ENCODE measurements around the gene WNT16.

DNA sequence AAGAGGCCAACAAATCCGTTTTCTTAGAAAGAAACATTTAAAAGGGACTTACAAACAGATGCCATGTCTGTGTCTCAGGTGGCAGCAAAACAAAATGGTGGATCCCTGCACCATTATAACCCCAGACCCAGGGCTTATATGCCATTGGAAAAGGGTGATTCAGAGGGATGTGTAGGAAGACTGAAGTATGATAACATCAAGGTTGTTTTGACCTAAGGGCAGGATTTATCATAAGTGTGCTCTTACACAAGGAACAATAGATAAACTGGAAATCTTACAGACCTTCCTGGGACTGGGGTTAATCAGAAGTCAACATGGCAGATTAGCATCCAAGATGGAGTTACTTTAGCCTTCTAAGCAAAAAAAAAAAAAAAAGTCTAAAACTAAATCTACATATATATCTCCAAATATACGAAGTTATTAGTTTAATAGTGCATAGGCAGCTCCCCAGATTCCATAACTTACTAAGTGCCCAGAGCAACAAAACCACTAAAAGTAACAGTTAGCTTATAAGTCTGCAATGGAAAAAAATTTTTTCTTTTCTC, 34.3 kb upstream of the WNT16 start:
- TF ChIP-seq, protein P1, sequence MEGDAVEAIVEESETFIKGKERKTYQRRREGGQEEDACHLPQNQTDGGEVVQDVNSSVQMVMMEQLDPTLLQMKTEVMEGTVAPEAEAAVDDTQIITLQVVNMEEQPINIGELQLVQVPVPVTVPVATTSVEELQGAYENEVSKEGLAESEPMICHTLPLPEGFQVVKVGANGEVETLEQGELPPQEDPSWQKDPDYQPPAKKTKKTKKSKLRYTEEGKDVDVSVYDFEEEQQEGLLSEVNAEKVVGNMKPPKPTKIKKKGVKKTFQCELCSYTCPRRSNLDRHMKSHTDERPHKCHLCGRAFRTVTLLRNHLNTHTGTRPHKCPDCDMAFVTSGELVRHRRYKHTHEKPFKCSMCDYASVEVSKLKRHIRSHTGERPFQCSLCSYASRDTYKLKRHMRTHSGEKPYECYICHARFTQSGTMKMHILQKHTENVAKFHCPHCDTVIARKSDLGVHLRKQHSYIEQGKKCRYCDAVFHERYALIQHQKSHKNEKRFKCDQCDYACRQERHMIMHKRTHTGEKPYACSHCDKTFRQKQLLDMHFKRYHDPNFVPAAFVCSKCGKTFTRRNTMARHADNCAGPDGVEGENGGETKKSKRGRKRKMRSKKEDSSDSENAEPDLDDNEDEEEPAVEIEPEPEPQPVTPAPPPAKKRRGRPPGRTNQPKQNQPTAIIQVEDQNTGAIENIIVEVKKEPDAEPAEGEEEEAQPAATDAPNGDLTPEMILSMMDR (IDR thresholded peaks at IDR 0.05; ENCODE audit: low read depth, low read length): no peak
- TF ChIP-seq EZH2phosphoT487 (IDR thresholded peaks at IDR 0.05; ENCODE audit: low read depth): no peak

Data from OCI-LY3 (cell line).